ENCODE data around the gene COMMD6. TPM values are rescaled to one million over a fixed set of nuclear protein-coding genes. Genes with fewer than 3 reads are reported as not detected.

The COMMD6 gene
- total RNA-seq, 1 experiment from 2014 or later: 131 TPM

DNA sequence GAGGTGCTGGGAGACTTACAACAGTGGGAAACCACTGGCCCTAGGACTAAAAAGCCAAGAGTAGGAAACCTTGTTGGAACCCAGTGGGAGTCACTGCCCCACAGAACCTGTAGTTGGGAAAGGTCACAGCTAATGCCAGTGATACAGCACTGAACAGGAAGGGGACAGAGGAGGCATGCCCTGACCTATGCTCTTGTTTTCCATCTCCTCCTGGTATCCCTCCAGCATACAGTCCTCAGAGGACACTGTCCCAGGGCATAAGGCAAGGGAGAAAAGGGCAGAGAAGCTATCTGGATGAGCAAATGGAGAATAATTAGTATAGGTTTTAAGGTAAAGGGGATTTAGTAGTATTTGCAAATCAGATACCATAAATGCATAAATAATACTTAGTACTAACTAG is 44.5 kb downstream of the COMMD6 start:
- no peaks in the 10 kb centered on the region for H3K23me2 ChIP-seq (ENCODE audit: insufficient read length, low read depth, low read length, poor library complexity, severe bottlenecking)
- H3K4me3 Mint-ChIP-seq: no peak overlapping the region
- H3K9me3 Mint-ChIP-seq: no peaks in the 10 kb centered on the region
- TF ChIP-seq, protein P1, sequence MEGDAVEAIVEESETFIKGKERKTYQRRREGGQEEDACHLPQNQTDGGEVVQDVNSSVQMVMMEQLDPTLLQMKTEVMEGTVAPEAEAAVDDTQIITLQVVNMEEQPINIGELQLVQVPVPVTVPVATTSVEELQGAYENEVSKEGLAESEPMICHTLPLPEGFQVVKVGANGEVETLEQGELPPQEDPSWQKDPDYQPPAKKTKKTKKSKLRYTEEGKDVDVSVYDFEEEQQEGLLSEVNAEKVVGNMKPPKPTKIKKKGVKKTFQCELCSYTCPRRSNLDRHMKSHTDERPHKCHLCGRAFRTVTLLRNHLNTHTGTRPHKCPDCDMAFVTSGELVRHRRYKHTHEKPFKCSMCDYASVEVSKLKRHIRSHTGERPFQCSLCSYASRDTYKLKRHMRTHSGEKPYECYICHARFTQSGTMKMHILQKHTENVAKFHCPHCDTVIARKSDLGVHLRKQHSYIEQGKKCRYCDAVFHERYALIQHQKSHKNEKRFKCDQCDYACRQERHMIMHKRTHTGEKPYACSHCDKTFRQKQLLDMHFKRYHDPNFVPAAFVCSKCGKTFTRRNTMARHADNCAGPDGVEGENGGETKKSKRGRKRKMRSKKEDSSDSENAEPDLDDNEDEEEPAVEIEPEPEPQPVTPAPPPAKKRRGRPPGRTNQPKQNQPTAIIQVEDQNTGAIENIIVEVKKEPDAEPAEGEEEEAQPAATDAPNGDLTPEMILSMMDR (conservative IDR thresholded peaks at IDR 0.05): no peak
- no peak overlapping the region for H2BK15ac ChIP-seq (ENCODE audit: low read depth, low read length)
- H4K8ac ChIP-seq (replicated peaks; ENCODE audit: insufficient read length, low read depth, low read length): no peak overlapping the region
- no peak overlapping the region for H4K91ac ChIP-seq (ENCODE audit: insufficient read length, low read depth, low read length)
- no peak overlapping the region for H3K14ac ChIP-seq (ENCODE audit: insufficient read depth, low read length)
- H2AK5ac ChIP-seq (ENCODE audit: insufficient read length, low read length): no peak overlapping the region
- no peak overlapping the region for H3K27ac Mint-ChIP-seq
- no peak overlapping the region for H3T11ph ChIP-seq (ENCODE audit: low read length)
- no peak overlapping the region for H3K4ac ChIP-seq (ENCODE audit: low read depth, low read length)
- no peak overlapping the region for H2BK12ac ChIP-seq (ENCODE audit: insufficient read length, low read depth, low read length)
- no peak overlapping the region for H3K56ac ChIP-seq (ENCODE audit: insufficient read length, low read depth, low read length)
- no peaks in the 10 kb centered on the region; the same call in 1 of the 2 replicates for H3K27me3 Mint-ChIP-seq (ENCODE audit: low read depth)
- no peak overlapping the region for H2BK20ac ChIP-seq (ENCODE audit: low read depth, low read length, poor library complexity, severe bottlenecking)
- no peaks in the 10 kb centered on the region for H3K79me2 ChIP-seq (ENCODE audit: insufficient read depth, low read length)
- DNase-seq: no peak
- no peaks in the 10 kb centered on the region for H3K27me3 ChIP-seq (ENCODE audit: insufficient read depth, low read length)
- H2BK120ac ChIP-seq (ENCODE audit: low read depth, low read length, poor library complexity, severe bottlenecking): no peak overlapping the region
- no peaks in the 10 kb centered on the region for H3K9me3 ChIP-seq (ENCODE audit: control insufficient read depth, low read depth, low read length)
- H3K27ac ChIP-seq (ENCODE audit: insufficient read length, low read depth, low read length): no peak overlapping the region
- H2BK5ac ChIP-seq (ENCODE audit: insufficient read length, low read length): no peak overlapping the region
- no peaks in the 10 kb centered on the region for H3K4me1 Mint-ChIP-seq
- H3K23ac ChIP-seq (ENCODE audit: insufficient read length, low read depth, low read length): no peak overlapping the region
- no peak overlapping the region for H2AFZ ChIP-seq (ENCODE audit: low read length)
- H3K18ac ChIP-seq (ENCODE audit: insufficient read length, low read depth, low read length): no peak overlapping the region
- no peak overlapping the region for H3K9ac ChIP-seq (ENCODE audit: extremely low read depth, insufficient read length, low read length)
- H4K20me1 ChIP-seq (ENCODE audit: control insufficient read depth, insufficient read depth, insufficient read length): no peaks in the 10 kb centered on the region
- H3K36me3 Mint-ChIP-seq (ENCODE audit: insufficient read depth in 1 of 3, low read depth in 3 of 3): no peaks in the 10 kb centered on the region
- no peak overlapping the region for H3K4me2 ChIP-seq (ENCODE audit: insufficient read depth, insufficient read length, low read length)
- no peaks in the 10 kb centered on the region for H3K4me1 ChIP-seq (ENCODE audit: insufficient read depth, low read length)
- H3K79me1 ChIP-seq (ENCODE audit: insufficient read depth, low read depth, low read length, poor library complexity, severe bottlenecking): no peaks in the 10 kb centered on the region
- no peak overlapping the region for H4K5ac ChIP-seq (ENCODE audit: insufficient read length, low read depth, low read length)

Data from H9 (cell line).